Fibroblast of lung (primary cell): Measurements from ENCODE around the gene KIRREL2.
"Not testable (repeated sequence)": the region's sequence is repeated elsewhere in the genome, so short reads cannot be mapped to it uniquely, and the experiment has no call there.

Experiments
- CTCF ChIP-seq, 2 donors: IDR thresholded peaks in 1 of 2; conservative IDR thresholded peaks in 1 of 2; 1 replicate in 1 of 2; 2 replicates in 1 of 2; pipeline ENCODE4 v1.5.1; 2011 to 2012; ENCODE audit warnings: low read length in 2 of 2, control low read depth in 1 of 2, inconsistent platforms in 1 of 2, low read depth in 1 of 2, mild to moderate bottlenecking in 1 of 2
- EZH2 ChIP-seq: IDR thresholded peaks from 2 replicates; pipeline ENCODE4 v1.5.1; 2012; ENCODE audit warnings: low read length, control low read depth, mild to moderate bottlenecking; ENCODE audit errors: missing control alignments

GRCh38 chr19:35891819-35892218 is 35.1 kb downstream of the KIRREL2 start:
- TF ChIP-seq CTCF (conservative IDR thresholded peaks at IDR 0.05 in 1 of 2, IDR thresholded peaks at IDR 0.05 in 1 of 2; ENCODE audit: low read depth in 1 of 2, low read length in 2 of 2); EZH2: not testable (repeated sequence)
